ENCODE data around the gene RNF114. TPM values are rescaled to one million over a fixed set of nuclear protein-coding genes. Genes with fewer than 3 reads are reported as not detected.

Gene RNF114
- polyA plus RNA-seq, 1 donor (not counting 4 experiments of a cell fraction or from before 2014, with no cell fraction given), result 58.4 TPM

- no peak for TF ChIP-seq EZH2 (IDR thresholded peaks at IDR 0.05; ENCODE audit: low read length)
- no peak for TF ChIP-seq CTCF (optimal IDR thresholded peaks at IDR 0.05 in 1 of 3, IDR thresholded peaks at IDR 0.05 in 1 of 3, conservative IDR thresholded peaks at IDR 0.05 in 1 of 3; ENCODE audit: extremely low read depth in 1 of 3, insufficient read depth in 2 of 3, low read length in 3 of 3)
- Histone ChIP-seq H3K4me3 (ENCODE audit: control insufficient read depth in 2 of 3, extremely low read depth in 1 of 3, insufficient read depth in 2 of 3, low read depth in 1 of 3, low read length in 3 of 3) (no peak overlapping the region), H3K9me1 (ENCODE audit: control insufficient read depth, extremely low read depth, insufficient read depth, low read length) (no peaks in the 10 kb centered on the region), H3K27ac (ENCODE audit: control insufficient read depth, insufficient read depth, low read length) (no peak overlapping the region), H4K20me1 (ENCODE audit: control insufficient read depth, extremely low read depth, insufficient read depth, low read length) (no peaks in the 10 kb centered on the region), H3K9me3 (ENCODE audit: control insufficient read depth, low read depth, low read length) (no peaks in the 10 kb centered on the region), H3K27me3 (ENCODE audit: control insufficient read depth, extremely low read depth, insufficient read depth, low read length) (no peaks in the 10 kb centered on the region), H3K4me2 (ENCODE audit: control insufficient read depth, extremely low read depth, insufficient read depth, low read depth, low read length) (no peak overlapping the region), H3K36me3 (ENCODE audit: control insufficient read depth in 2 of 2, extremely low read depth in 1 of 2, insufficient read depth in 2 of 2, low read length in 2 of 2) (peaks cover 0 to 1% of the 10 kb centered on the region in 2 experiments), H3K79me2 (ENCODE audit: control insufficient read depth, insufficient read depth, low read length) (no peaks in the 10 kb centered on the region), H3K9ac (ENCODE audit: control insufficient read depth, extremely low read depth, insufficient read depth, low read length) (no peak overlapping the region), H2AFZ (ENCODE audit: control insufficient read depth, low read length) (no peak overlapping the region), H3K4me1 (ENCODE audit: control insufficient read depth, extremely low read depth, insufficient read depth, low read length) (peaks cover 15% of the 10 kb centered on the region)
- dilution Hi-C loops (cut with MboI; ENCODE audit: extremely low pct_ligation_motif_present, low sequenced_read_pairs), result no loop called here
- DNase-seq (ENCODE audit: low read depth, low spot score) (no peak), FAIRE-seq (no peak)
These were observed 30.7 kb downstream of the RNF114 start for GRCh38 chr20:49966861-49967260.

GRCh38 chr20:49969234-49969633 lies 33.0 kb downstream of the RNF114 start:
- dilution Hi-C loops (cut with MboI; ENCODE audit: extremely low pct_ligation_motif_present, low sequenced_read_pairs), result no loop called here
- Histone ChIP-seq H3K4me1 (ENCODE audit: control insufficient read depth, extremely low read depth, insufficient read depth, low read length) (peaks cover 15% of the 10 kb centered on the region), H3K9ac (ENCODE audit: control insufficient read depth, extremely low read depth, insufficient read depth, low read length) (no peak overlapping the region), H3K9me1 (ENCODE audit: control insufficient read depth, extremely low read depth, insufficient read depth, low read length) (no peaks in the 10 kb centered on the region), H3K79me2 (ENCODE audit: control insufficient read depth, insufficient read depth, low read length) (no peaks in the 10 kb centered on the region), H2AFZ (ENCODE audit: control insufficient read depth, low read length) (no peak overlapping the region), H3K27ac (ENCODE audit: control insufficient read depth, insufficient read depth, low read length) (no peak overlapping the region), H4K20me1 (ENCODE audit: control insufficient read depth, extremely low read depth, insufficient read depth, low read length) (no peaks in the 10 kb centered on the region), H3K4me3 (ENCODE audit: control insufficient read depth in 2 of 3, extremely low read depth in 1 of 3, insufficient read depth in 2 of 3, low read depth in 1 of 3, low read length in 3 of 3) (no peak overlapping the region), H3K36me3 (ENCODE audit: control insufficient read depth in 2 of 2, extremely low read depth in 1 of 2, insufficient read depth in 2 of 2, low read length in 2 of 2) (peaks cover 0 to 1% of the 10 kb centered on the region in 2 experiments), H3K4me2 (ENCODE audit: control insufficient read depth, extremely low read depth, insufficient read depth, low read depth, low read length) (no peak overlapping the region), H3K27me3 (ENCODE audit: control insufficient read depth, extremely low read depth, insufficient read depth, low read length) (no peaks in the 10 kb centered on the region), H3K9me3 (ENCODE audit: control insufficient read depth, low read depth, low read length) (no peaks in the 10 kb centered on the region)
- TF ChIP-seq CTCF (optimal IDR thresholded peaks at IDR 0.05 in 1 of 3, IDR thresholded peaks at IDR 0.05 in 1 of 3, conservative IDR thresholded peaks at IDR 0.05 in 1 of 3; ENCODE audit: extremely low read depth in 1 of 3, insufficient read depth in 2 of 3, low read length in 3 of 3) (no peak), EZH2 (IDR thresholded peaks at IDR 0.05; ENCODE audit: low read length) (no peak)
- DNase-seq (ENCODE audit: low read depth, low spot score) (no peak), FAIRE-seq (no peak)
